Putamen (tissue), 1 donor: ENCODE results near the gene GCNT4.

Source experiments
- DNase-seq: peaks from one replicate; pipeline ENCODE4 v3.0.0-alpha.2; 2016; ENCODE audit warnings: low spot score

Gene GCNT4

DNA sequence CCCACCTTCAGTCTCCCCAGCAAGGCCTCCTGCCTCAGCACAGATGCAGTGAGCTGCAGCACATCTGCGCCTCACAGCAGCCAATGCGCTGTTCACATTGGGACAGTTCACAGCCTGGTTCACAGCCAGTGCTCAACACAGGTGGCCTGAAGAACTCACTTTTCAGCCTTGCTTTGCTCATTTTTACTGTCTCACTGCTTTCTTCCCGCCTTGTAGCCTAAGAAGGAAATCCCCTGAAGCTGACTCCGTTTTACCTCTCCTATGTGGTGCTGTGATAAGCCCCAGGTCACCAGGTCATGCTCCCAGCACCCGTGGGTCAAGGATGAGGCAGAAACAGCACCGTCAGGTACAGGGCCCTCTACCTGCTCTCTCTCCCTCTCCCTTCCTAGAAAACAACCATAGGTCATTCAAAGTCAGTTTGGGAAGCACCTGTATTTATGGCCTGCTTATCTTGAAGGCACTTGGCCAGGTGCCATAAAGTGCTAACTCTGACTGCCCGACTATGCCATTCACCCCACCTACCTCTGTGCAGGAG, 1.1 kb downstream of the GCNT4 start:
- no peak for DNase-seq

DNA sequence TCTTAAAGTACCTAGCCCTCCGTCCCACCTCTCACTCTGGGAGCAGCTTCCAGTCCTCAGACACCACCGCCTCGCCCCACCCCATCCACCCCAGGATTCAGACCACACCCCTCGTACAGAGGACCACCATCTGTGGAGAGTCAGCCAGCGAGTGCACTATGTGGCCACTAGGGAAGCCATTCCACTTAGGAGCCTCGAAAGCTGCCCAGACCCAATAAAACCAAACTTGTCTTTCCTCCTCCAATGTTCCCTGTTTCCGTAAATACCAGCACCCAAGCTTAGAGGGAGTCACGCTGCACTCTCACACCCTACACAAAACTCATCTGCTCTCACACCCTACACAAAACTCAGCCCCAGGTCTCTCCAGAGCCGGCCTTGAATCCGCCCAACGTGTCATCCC, 1.9 kb downstream of the GCNT4 start:
- DNase-seq = no peak

DNA sequence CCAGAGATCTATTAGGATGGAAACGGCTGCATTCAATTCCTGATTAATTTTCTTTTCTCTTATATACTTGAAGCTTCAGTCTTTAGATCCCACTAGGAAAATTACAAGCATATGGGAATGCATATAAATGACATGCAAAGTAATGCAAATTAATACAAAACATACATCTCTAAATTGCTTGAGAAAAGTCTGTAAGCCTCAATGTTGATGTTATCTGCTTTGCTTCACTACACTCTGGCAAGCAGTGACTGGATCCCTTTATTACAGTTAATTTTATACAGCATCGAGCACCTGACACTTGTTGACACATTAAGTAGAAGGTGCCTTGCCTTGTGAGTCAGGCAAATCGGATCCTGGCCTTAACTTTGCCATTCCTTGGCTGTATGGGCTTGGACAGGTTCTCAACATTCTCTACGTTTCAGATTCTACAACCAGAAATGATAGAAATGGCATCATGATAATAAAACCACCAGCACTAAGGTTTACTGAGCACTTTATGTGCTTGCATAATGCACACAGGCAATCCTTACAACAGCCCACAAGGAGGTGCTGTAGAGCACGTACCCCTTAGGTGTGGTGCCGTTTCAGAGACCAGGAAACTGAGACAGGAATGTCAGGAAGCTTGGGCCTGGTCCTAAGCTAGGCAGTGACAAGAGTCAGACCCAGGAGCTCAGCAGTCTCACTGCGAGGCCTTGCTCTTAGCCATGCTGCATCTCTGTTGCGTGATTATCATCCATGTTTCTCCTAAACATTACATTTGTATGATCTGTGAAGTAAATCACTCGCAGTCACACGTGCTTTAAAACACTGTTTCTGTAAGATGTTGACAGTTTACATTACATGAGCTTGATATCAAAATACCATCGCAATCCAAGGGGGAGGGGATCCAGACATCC, 2.7 kb downstream of the GCNT4 start:
- no peak for DNase-seq

DNA sequence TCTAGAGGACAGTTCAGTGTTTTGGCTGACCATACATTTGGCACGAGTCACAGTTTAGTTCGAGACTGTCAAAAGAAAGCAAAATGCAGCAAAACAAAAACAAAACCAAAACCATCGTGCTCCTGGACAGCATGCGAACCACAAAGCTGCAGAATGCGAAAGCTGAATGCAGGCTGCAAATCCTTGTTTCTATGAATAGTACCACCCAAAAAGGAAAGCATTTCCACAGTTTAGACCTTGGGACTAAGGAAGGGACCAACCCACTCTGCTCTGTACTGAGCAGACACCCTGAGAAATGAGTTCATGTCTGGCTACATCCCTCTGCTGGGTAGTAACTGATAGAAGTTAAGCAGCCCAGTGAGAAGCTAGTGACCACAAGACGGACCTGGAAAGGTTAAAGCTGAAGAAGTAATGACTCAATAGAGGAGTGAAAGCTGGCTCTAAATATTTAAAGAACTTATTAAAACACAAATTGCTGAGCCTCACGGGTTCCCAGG, 3.9 kb downstream of the GCNT4 start:
- no peak for DNase-seq

DNA sequence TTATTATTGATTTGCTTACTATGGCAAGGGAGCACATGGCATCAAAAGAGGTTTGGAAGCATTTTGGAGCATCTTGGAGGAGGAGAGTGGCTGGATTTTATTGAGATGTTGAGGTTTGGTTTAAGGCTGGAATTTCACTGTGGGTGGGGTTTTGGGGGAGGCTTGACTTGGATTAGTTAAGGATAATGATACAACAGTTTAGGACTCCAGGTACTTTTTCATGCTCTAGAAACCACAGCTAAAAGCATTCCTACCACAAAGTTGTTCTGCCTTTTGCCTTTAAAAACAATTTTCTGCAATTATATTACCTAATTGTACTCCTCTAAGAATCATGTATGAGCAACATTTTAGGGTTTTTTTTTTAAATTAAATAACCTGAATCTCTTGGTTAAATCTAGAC, 5.0 kb downstream of the GCNT4 start:
- no peak for DNase-seq

DNA sequence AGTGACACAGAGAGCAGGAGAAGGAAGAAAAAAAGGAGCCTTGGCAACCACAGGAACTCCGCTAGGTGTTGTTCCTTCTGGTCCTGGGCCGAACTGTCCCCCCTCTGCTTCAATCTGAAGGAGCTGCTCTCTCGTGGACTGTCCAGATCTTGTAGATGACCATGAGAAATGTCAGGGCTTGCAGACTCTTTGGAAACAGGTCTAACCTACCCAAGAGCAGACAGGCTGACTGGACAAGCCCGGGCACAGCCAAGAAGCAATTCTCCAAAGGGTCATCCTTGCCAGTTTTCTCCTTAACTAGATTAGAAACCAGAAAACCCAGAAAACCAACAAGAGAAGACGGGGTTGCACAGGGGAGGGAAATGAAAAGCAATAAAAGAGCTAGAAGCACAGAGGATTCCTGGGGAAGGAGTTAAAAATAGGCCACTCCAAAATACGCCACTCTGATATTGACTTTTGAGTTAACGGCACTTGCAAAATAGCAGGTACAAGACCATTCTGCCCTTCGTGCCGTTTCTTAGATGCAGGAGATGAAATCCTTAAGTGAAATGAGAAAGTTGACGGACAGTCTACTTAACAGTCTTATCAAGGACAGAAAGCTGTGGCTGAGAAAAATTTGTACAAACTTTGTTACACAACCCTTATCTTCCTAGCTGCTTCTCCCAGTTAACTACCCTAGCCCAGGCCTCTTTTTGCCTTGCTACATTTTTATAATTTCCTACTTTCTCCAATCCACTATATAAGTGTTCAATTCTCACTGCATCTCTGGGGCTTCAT, 5.8 kb downstream of the GCNT4 start:
- DNase-seq = no peak

DNA sequence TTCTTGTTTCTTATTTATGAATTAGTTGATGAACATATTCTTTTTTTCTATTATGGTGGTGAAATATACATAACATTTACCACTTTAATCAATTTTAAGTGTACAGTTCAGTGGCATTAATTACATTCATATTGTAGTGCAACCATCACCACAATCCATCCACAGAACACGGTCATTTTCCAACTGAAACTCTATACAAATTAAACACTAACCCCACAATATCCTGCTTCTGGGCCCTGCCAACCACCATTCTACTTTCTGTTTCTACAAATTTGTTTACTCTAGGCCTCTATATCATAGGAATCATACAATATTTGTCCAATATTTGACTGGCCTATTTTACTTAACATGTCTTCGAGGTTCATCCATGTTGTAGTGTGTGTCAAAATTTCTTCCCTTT, 7.3 kb downstream of the GCNT4 start:
- no peak for DNase-seq

DNA sequence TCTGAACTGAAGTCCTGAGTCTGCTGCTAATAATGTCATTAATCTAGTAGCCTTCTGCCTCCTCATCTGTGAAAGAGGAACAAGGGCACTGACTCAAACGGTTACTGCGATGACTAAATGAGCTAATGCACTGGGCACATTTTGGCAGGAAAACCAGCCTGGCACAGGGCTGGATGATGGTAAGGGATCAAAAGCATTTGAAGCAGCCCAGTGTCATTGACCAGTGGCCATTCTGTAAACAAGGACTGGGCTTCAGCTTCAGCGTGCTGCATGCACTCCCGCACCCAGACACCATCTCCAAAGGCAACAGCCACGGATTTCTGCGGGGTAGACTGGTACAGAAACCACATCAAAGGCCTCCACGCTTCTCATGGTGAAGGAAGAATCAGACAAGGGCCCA, 8.0 kb downstream of the GCNT4 start:
- DNase-seq = peak; percentile 42

DNA sequence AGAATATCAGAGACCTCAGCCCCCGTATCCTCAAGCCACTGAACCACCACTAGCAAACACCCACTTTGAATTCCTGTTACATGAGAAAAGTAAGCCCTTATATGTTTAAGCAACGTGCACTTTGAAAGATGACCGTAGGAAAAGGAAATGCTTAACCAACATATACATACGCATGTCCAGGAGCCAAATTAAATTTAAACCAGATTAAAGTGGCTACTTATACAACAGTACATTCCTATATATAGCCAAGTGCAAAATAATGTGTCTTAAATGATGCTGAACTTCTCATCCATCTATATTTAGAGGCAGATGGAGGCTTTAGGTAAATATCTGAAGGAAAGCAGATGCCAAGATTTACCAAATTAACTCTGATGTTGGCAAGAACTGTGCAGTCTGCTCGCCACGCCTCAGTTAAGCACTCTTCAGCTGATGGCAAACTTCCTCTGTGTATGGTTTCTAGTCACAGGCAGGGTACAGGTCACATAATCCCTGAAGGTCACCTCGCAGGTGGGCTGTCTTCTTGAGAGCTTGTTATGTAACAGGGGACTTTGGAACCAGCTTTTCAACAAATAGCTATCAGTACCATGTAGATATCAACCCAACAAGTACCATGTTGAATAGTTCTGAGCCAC, 8.6 kb downstream of the GCNT4 start:
- DNase-seq = no peak

DNA sequence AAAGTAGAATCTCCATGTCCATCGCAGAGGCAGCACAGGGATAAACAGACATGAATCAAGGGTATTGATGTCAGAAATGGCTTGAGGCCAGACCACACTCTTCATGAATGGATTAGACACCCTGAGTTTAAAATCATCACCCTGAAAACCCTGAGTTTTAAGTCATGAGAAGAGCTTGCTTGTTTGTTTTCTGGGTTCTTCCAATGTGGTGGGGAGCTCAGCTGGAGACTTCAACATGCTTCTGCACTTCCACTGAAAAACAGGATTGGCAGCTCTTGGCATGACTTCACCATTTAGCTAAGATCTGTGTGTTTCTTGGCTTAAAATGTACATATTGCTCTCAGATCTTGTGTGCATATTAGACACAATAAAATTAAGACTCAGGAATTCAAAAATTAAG, 9.8 kb downstream of the GCNT4 start:
- DNase-seq = no peak

DNA sequence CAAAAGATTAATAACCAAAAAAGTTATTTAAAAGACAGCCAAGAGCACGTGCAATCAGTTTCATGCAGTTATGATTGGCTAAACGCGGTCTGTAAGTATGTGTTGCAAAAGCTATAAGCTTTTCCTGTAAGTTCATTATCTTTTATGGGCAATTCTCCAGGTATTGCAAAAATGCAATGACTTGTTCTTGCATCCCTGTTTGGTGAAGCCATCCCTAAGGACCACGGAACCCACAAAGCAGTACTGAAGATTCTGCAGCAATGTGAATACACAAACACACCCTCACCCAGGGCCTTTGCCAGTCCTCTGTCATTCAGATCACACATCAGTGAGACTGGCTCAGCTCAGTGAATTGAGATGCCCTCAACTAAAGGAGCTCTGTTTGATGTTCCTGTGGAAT, 11.4 kb downstream of the GCNT4 start:
- no peak for DNase-seq

DNA sequence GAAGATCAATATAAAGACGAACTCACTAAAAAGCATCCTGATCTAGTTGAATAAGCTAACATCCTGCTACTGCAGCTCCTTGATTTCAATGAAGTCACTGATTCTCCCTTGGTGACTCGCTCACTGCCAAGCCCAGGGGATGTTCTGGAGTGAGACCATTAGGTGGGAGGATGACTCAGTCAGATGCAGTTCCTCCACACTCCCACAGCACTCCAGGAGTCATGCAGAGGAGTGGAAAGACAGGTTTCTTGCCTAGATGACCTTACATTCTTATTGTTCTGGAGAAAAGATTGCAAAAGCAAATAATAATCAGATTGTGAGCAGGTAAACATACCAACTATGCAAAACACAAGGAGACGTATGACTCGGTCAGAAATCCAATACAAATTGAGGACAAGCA, 15.3 kb downstream of the GCNT4 start:
- DNase-seq = peak; percentile 55

DNA sequence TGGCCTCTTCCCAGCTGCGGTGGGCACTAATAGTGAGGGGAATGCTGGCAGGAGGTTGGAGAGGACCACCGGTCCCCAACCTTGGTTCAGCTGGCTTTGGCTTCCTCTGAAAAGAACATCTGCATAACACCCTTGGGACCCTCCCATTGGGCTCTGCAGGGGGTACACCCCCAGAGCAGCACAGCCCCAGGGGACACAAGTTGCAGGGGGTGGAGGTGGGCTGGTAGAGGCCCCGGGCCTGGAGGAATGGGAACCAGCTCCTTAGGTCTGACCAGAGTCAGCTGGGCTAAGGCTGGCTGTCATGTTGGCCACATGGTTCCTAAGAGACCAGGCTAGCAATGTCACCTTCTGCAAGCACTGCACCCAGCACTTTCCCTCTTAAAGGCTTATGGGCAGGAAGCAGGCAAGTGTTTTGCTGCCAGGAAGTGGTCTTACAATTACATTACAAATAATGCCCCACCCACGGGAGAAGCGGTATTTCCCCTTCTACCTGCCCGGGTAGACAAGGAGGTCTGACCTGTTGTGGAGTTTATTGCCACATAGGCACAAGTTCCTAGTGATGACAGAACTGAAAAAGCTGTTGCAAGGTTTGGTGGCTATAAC, 18.1 kb downstream of the GCNT4 start:
- no peak for DNase-seq

DNA sequence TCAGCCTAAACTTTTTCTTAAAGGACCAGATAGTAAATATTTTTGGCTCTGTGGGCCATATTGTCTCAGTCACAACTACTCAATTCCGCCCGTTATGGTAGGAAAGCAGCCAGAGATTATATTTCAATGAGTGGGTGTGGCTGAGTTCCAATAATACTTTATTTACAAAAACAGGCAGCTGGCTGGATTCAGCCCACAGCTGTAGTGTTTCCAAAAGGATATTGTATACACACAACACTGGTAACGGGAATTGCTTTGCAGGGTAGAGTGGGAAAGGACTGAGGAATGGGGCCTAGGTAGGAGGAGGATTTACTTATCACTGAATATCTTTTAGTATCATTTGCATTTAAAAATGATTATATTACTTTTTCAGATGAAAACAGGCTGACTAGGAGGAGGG, 21.0 kb downstream of the GCNT4 start:
- DNase-seq = no peak

DNA sequence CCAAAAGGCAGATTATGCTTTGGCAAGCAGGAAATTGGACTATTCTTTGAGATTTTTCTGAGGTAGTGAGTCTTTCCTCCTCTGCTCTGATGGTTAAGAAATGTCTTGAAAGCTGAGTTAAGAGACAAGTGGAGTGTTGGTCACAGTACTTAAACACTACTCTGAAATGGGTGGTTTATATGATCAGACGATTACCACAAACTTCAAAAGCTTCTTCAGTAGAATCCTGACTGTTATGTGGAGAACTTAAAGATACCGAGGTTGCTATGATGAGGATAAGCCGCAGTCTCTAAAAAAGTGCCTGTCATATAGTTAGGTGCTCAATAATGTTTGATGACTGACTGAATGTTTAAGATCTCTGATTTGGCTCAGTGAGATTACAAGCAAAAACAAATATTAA, 24.3 kb downstream of the GCNT4 start:
- DNase-seq = no peak

DNA sequence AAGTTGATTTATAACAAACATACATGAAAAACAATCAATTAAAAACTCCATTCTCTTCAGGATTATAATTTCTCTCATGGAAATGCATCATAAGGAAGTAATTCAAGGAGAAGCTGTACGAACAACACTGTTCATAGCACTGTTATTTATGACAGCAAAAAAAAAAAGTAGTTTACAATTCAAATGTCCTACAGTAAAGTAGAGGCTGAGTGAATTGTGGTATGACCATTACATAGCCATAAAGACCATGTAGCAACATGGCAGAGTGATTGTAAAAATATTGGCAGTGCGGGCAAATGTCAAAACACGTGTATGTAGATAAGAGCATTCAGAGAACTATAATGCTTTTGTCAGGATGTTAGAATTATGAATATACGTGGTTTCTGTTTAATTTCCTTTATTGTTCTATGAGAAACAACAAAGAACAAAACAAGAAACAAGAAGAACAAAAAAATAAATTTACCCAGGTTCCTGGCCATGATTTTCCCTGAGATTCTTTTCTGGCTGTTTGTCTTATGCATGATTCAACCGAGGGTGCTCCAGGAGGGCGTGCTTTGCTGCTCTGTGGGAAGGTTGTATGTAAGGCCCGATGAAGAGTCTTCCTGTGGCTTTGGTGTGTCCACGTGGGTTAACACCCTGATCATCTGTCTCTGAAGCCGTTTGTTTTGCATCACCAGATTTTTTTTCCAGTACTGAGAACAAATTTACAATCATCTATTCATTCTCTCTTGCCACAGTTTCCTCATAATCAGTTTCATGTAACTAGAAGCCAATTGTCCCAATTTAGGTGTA, 28.8 kb downstream of the GCNT4 start:
- DNase-seq = no peak

DNA sequence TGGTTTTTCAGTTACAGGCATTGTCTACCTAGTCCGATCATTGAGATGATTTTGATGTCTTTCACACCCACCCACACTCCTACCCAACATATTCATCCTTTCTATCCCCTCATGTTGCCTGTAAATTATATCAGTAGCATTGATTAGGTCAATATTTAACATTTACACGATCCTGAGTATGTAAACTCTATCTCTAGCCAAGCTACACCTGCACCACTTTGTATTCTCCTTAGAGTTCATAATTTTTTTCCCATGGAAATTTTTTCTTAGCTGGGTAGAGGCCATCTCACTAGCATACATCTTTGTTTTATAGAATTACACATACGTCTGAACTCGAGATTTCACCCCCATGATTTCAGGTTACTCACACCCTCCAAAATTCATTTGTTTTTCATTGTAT, 30.6 kb downstream of the GCNT4 start:
- DNase-seq = no peak

DNA sequence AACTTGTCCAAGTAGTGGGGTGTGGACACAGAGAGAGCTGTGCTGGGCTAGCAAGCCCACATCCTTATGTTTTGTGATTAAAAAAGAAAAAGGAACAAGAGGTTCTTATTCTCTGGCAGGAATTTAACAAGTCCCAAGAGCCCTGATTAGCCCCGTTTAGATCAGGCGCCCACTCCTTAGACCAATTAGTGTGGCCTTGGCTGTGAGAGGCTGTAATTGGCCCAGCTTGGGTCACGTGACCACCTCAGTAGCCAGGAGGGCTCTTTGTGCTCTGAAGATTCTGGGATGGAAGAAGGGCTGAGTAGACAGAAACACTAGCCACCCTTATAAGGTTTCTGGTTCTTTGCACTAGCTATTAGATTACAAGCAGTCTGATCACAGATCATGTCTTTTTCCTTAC, 31.1 kb downstream of the GCNT4 start:
- no peak for DNase-seq

DNA sequence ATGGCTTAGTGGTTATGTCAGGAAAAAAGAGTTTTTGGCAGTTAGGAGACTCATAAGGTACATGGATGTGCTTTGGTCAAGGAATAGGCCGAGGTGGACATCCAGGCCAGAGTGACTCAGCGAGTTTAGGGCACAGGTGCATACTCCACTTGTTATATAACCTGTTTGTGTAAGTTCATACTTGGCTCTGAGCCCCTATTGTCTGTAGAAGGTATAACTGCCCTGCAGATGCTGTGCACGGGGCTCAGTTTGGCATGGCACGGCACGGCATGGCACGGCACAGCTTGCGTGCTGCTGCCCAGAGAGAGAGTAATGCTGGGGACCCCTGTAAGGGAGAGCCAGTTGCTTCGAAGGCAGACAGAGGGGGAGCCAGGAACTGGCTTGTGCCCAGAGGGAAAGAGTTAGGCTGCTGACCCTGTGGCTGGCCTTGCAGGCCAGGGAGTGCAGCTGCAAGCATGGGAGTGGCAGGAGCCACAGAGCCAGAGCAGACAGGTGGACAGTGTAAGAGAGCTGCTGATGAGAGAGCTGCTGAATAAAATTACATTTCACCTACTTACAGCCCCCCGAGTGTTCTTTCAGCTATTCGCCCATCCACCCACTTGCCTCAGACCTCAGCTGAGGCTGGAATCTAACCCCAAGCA, 32.2 kb downstream of the GCNT4 start:
- DNase-seq = no peak

DNA sequence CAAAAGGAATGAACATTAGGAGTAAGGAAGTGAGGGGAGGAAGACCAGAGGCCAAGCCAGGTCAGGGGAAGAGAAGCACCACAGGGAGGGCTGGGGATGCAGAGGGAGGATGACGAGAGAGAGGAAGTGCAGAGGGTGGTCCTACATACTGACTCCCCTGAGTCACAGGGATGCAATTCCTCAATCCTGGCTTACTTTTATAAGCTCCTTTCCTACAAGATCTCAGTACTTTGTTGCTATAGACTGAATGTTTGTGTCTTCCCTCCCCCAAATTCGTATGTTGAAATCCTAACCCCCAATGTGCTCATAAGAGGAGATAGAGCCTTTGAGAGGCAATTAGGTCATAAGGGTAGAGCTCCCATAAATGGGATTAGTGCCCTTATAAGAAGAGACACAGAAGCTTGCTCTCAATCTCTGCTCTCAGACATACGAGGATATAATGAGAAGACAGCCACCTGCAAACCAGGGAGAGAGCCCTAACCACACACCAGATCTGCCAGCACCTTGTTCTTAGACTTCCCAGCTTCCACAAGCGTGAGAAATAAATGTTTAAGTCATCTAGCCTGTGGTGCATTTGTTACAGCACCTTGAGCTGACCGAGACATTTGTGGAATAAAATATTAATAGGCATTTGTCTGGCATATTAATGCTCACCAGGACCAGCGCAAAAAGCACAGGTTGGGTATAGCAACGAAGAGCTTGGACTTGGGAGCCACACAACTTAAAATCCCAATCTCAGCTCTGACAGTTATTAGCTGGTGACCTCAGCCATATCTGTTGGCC, 33.4 kb downstream of the GCNT4 start:
- DNase-seq = no peak
